NK-92 (cell line): Measurements from ENCODE around the gene FAF1.
"Not testable (repeated sequence)": the region's sequence is repeated elsewhere in the genome, so short reads cannot be mapped to it uniquely, and the experiment has no call there.

Source experiments
- DNase-seq: peaks from one replicate; lab custom pipeline; 2025; ENCODE audit not compliant: unreplicated experiment; lab: John Stamatoyannopoulos, UW

The FAF1 gene

DNA sequence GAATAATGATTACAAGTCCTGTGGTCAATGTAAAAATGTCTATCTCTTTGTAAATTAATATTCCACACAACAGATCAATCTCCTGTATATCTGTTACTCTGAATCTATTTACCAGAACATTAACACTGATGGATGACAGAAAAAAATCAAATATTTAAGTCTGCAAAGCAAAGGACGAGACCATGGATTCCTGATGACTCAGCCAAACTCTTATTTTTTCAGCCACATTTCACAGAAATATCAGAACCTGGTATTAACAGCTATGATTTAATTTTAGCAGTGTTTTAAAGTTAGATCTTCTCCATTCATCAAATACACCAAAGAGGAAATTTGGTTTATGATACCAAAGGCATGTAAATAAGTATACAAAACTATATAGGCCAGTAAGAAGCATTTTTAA is 46.1 kb downstream of the FAF1 start:
- no peak for DNase-seq

DNA sequence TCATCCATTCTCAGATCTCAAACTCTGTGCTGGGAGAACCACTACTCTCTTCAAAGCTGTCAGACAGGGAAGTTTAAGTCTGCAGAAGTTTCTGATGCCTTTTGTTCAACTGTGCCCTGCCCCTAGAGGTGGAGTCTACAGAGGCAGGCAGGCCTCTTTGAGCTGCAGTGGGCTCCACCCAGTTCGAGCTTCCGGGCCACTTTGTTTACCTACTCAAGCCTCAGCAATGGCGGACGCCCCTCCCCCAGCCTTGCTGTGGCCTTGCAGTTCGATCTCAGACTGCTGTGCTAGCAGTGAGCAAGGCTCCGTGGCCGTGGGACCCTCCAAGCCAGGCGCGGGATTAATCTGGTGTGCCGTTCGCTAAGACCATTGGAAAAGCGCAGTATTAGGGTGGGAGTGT is 49.7 kb downstream of the FAF1 start:
- not testable (repeated sequence) for DNase-seq

DNA sequence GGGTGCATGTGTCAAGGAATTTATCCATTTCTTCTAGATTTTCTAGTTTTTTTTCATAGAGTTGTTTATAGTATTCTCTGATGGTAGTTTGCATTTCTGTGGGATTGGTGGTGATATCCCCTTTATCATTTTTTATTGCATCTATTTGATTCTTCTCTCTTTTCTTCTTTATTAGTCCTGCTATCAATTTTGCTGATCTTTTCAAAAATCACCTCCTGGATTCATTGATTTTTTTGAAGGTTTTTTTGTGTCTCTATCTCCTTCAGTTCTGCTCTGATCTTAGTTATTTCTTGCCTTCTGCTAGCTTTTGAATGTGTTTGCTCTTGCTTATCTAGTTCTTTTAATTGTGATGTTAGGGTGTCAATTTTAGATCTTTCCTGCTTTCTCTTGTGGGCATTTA is 52.5 kb downstream of the FAF1 start:
- DNase-seq = not testable (repeated sequence)

DNA sequence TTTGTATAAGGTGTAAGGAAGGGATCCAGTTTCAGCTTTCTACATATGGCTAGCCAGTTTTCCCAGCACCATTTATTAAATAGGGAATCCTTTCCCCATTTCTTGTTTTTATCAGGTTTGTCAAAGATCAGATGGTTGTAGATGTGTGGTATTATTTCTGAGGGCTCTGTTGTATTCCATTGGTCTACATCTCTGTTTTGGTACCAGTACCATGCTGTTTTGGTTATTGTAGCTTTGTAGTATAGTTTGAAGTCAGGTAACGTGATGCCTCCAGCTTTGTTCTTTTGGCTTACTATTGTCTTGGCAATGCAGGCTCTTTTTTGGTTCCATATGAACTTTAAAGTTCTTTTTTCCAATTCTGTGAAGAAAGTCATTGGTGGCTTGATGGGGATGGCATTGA is 54.0 kb downstream of the FAF1 start:
- not testable (repeated sequence) for DNase-seq

DNA sequence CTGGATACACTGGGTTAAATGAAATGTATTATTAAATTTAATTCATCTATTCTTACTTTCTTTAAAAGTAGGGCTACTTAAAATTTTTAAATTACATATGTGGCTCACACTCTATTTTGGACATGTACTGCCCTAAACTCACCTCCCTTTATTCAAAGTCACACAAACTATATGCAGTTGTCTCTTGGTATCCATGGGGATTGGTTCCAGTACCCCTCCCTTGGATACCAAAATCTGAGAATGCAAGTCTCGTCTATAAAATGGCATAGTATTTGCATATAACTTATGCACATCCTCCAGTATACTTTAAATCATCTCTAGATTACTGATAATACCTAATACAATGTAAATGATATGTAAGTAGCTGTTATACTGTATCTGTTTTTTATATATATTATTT is 57.6 kb downstream of the FAF1 start:
- no peak for DNase-seq

DNA sequence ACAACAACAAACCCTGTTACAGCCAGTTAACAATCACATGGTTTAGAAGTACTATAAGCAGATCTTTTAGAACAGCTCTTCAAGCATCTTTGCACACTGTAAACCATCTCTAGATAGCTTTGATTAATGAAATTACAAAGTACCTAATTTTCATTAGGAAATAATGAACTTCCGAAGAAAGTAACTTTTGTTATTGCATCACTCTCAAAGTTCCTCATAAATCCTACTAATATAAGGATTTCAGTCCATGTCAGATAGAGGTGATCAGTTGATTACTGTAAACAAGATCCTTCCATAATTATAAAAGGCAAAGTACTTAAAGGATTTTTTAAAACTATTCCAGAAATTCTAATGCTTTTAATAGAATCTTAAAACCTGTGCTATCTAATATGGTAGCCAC is 58.2 kb downstream of the FAF1 start:
- DNase-seq = no peak

DNA sequence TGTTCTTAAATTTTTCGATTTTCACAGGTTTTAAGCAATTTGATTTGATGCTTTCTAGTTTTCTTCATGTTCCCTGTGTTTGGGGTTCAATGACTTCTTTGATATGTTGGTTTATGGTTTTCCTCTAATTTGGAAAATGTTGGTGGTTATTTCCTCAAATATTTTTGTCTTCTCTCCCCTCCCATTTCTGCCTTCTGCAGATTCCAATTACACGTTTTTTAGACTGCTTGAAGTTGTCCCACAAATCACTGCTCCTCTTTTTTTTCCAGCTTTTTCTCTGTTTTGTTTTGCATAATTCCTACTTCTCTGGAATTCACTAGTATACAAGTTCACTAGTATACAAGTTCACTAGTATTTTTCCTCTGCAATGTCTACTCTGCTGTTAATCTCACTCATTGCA is 61.3 kb downstream of the FAF1 start:
- DNase-seq = no peak

DNA sequence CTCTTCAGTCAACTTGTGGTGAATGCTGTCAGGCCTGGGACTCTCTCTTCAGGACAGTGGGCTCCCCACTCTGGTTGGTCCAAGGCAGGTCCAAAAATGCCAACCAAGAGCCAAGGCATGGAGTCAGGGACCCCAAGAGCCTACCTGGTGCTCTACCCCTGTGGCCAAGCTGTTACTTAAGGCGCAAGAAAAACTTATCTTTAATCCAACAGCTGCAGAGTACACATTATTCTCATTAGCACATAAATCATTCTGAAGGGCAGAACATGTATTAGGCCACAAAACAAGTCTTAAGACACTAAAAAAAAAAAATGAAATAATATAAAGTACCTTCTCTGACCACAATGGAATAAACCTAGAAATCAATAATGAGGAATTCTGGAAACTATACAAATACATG is 65.7 kb downstream of the FAF1 start:
- no peak for DNase-seq

DNA sequence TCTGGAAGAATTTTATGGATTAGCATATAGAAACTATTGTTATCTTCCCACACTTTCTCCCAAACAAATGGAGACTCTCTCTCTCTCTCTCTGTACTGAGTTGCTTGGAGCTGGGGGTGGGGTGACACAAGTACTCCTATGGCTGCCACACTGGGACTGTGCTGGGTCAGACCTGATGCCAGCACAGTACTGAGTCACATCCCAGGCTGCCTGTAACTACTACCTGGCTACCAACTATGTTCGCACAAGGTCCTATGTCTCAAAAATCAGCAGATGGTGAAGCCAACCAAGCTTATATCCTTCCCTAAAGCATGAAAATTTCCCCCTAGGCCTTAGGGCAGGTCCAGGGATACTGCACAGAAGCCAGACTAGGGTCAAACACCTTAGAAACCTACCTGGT is 66.6 kb downstream of the FAF1 start:
- DNase-seq = no peak

DNA sequence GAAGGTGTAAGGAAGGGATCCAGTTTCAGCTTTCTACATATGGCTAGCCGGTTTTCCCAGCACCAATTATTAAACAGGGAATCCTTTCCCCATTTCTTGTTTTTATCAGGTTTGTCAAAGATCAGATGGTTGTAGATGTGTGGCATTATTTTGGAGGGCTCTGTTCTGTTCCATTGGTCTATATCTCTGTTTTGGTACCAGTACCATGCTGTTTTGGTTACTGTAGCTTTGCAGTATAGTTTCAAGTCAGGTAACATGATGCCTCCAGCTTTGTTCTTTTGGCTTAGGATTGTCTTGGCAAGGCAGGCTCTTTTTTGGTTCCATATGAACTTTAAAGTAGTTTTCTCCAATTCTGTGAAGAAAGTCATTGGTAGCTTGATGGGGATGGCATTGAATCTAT is 72.5 kb downstream of the FAF1 start:
- DNase-seq = not testable (repeated sequence)

DNA sequence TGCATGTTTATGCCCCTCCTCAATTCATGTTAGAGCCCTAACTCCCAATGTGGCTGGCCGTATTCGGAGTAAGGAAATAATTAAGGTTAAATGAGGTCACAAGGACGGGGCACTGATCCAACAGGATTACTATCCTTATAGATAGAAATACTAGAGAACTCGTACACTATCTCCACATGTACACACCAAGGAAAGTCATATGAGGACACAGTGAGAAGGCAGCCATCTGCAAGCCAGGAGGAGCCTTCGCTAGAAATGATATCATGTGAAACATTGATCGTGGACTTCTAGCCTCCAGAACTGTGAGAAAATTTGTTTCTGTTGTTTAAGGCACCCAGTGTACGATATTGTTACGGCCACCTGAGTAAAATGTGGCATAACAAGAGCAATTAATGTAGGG is 79.7 kb downstream of the FAF1 start:
- no peak for DNase-seq

DNA sequence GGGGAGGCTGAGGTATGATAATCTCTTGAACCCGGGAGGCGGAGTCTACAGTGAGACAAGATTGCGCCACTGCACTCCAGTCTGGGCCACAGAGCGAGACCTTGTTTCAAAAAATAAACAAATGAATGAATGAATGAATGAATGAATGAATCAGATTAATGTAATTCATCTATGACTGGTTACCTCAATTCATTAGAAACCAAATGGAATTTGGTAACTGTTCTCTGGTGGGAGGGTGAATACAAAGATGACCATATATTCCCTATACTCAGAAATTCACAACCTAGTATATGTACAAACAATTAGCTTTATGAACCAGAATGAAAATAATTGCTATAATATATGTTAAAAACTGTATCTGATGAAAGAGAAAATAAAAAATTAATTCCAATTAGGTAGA is 80.9 kb downstream of the FAF1 start:
- DNase-seq = no peak

DNA sequence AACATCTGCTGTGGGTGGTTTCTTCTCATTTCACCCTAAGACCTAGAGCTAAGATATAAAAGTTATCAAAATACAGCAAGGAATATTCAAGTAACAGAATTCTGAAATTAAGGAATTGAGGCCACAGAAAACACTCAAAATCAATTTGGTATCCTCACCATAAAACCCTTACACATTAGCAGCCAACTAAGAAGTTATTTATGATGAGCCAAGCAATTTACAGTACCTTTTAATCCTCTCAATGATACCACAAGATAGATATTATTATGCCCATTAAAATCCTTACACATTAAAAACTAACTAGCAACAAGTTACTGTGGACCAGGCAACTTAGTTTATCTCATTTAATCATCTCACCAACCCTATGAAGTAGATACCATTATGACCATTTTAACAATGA is 81.6 kb downstream of the FAF1 start:
- no peak for DNase-seq

DNA sequence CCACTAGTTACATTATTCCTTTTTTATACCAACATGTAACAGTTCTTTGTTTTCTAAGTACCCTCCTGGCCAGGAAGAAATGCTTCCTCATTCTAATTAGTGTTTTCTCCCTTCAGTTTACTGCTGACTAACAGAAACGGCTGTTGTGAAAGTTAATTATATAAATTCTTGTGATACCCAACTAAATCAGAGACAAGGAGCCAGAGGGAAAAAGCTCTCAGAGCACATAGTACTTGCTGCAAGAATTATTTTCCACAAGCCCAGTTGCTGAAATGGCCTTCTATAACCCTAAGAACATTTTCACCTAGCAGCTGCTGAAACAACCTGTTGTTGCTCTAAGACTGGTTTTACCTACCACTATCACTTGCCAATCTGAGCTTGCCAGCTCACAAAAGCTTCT is 82.4 kb downstream of the FAF1 start:
- DNase-seq = no peak

DNA sequence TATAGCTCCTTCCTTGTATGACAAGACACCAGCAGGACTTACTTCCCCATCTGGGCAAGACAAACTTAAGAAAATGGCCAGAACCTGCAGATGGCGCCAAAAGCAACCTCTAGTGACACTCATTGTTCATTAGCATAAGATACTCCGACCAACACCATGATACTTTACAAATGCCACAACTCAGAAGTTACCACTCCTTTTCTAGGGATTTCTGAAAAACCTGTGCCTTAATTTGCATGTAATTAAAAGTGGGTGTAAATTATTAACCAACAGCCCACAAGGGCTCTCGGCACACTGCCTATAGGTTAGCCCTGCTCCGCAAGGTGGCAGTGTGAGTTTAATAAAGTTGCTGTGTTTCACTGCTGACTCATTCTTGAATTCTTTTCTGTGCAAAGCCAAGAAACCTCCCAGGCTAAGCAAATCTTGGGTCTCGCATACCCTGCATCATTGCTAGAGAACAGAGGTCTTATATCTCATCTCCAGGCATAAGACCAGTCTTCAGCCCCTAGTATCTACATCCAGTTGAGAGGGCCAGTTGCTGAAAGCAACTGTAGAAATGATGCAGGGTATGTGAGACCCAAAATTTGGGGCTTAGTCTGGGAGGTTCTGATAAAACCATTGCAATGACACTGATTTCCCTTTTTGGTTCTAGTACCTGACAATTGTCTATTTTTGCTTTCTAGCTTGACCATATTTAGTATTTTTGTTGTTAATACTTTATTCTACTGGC is 86.4 kb downstream of the FAF1 start:
- DNase-seq = no peak

DNA sequence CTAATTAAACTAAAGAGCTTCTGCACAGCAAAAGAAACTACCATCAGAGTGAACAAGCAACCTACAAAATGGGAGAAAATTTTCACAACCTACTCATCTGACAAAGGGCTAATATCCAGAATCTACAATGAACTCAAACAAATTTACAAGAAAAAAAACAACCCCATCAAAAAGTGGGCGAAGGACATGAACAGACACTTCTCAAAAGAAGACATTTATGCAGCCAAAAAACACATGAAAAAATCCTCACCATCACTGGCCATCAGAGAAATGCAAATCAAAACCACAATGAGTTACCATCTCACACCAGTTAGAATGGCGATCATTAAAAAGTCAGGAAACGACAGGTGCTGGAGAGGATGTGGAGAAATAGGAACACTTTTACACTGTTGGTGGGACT is 95.2 kb downstream of the FAF1 start:
- DNase-seq = not testable (repeated sequence)

DNA sequence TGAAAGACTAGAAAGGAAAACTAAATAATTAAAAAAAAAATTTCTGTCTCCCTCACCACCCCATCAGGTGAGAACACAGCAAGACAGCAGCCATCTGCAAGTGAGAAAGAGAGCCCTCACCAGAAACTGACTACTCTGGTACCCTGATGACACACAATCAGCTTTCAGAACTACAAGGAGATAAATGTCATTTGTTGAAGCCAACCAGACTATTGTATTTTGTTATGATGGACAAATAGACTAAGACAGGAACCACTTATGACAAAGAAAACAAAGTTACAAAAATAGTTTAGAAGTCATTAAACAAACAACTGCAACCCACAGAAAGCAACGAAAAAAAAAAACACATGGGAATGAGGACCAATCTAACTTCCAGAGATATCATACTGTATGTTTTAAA is 98.3 kb downstream of the FAF1 start:
- no peak for DNase-seq

DNA sequence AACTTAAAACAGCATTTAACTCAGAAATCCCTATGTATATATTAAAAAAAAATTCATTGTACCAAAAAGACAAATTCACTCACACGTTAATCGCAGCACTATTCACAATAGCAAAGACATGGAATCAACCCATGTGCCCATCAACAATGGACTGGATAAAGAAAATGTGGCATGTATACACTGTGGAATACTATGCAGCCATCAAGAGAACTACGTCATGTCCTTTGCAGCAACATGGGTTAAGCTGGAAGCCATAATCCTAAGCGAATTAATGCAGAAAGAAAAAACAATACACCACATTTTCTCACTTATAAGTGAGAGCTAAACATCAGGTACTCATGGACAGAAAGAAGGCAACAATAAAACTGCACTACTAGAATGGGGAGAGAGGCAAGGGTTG is 99.4 kb downstream of the FAF1 start:
- DNase-seq = no peak

DNA sequence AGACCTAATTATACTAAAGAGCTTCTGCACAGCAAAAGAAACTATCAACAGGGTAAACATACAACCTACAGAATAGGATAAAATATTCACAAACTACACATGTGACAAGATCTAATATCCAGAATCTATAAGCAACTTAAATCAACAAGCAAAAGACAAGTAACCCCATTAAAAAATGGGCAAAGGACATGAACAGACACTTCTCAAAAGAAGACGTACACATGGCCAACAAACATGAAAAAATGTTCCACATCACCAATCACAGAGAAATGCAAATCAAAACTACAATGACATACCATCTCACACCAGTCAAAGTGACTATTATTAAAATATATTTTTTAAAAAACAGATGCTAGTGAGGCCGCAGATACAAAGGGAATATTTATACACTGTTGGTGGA is 99.8 kb downstream of the FAF1 start:
- DNase-seq = no peak

DNA sequence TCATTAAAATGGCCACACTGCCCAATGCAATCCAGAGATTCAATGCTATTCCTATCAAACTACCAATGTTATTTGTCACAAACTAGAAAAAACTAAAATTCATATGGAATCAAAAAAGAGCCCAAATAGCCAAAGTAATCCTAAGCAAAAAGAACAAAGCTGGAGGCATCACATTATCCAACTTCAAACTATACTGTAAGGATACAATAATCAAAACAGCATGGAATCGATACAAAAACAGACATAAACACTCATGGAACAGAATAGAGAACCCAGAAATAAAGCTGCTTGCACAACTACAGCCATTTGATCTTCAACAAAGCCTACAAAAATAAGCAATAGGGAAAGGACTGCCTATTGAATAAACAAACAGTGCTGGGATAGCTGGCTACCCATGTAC is 100.4 kb downstream of the FAF1 start:
- no peak for DNase-seq

DNA sequence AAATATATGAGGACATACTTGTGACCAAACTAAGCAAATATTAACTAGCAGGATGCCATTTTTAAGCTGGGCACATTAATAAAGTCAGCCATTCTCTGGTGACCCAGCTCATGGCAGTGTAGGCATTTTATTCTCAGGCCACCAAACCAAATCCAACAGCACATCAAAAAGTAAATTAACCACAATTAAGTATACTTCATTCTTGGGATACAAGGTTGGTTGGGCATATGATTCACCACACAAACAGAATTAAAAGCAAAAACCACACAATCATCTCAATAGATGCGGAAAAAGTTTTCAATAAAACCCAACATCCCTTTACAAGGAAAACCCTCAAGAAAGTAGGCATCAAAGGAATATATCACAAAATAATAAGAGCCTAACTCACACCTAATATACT is 101.3 kb downstream of the FAF1 start:
- DNase-seq = no peak

DNA sequence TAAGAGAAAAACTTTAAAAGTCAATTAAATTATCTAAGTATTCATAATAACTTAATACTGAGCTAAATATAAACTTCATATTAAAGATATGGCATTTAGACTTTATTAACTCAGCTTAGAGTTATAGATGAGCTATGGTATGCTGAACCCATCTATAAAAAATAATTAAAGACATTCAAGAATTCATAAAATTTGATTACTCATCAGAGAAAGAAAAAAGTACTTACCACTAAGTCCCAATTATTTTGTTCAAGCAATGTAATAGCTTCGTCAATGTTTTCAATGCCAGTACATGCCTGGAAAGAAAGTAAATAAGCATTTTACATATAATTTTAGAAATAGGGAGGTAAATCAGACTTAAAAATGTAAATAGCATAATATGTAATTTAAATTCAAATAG is 102.4 kb downstream of the FAF1 start:
- DNase-seq = no peak

DNA sequence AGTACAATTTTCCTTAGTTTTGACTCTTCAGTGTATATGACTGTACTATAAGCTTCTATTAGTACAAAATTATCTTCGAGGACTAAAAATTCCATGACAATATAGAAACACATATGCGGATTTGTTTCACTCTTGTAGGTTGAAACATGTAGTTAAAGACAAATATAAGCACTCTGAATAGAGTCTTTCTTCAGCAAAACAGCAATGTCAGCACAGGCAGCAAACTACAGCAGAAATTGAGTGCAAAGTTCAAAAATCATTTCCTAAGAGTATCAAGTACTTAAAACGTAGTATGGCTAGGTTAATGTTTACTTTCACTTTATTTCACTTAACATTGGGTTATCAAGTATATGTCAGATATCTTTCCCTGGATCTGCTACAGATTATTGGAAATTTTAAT is 106.7 kb downstream of the FAF1 start:
- DNase-seq = no peak

DNA sequence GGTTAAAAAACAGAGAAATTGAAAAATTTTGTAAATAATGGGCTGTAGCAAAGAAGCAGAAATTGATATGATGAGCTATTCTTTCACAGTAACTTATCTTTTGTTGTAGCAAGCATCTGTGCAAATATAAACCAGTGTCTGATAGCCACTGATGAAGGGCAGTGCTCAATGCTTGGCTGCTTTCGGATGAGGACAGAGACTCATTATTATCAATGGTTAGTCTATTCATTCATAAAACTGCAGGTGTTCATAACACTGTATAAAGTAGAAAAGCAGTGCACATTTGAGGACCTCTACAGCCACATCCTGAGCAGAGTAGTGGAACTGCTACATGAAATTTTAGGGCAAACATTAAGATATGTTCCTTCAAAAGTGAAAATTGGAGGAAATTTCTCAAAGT is 107.2 kb downstream of the FAF1 start:
- DNase-seq = no peak
